GM12878 (cell line): Measurements from ENCODE around the gene LDLRAD3. TPM values are rescaled to one million over a fixed set of nuclear protein-coding genes. Genes with fewer than 3 reads are reported as not detected.

Experiments
- ATAC-seq: fragments of 200-7000 bp; cut with Tn5 transposase; 3 replicates; pipeline ENCODE4 v1.9.1; 2020; ENCODE audit warnings: mild to moderate bottlenecking, moderate library complexity
- BruUV-seq: library from RNA; stranded (reverse); fragments of 400-500 nt; replicated peaks from 2 replicates; lab custom pipeline; 2021; lab: Mats Ljungman, UMichigan
- CTCF ChIA-PET: fragments of 300-600 bp; sonication (Branson Sonifier 250); formaldehyde crosslinking; extraction: SDS; loops from one replicate; lab custom pipeline; 2021; ENCODE audit warnings: inconsistent platforms; lab: Yijun Ruan, JAX
- POLR2A ChIA-PET: fragments of 350-600 bp; formaldehyde crosslinking; extraction: SDS; loops from one replicate; lab custom pipeline; 2021; ENCODE audit warnings: inconsistent platforms; lab: Charles Lee
- RAD21 ChIA-PET: fragments of 300-600 bp; sonication (Branson Sonifier 250); formaldehyde crosslinking; loops from one replicate; lab custom pipeline; 2023; ENCODE audit warnings: antibody characterized with exemption; ENCODE audit not compliant: unreplicated experiment; lab: Charles Lee
- SMC1A ChIA-PET: fragments of 300-600 bp; sonication (Branson Sonifier 250); formaldehyde crosslinking; loops from one replicate; lab custom pipeline; 2023; ENCODE audit not compliant: unreplicated experiment, uncharacterized antibody; lab: Charles Lee
- DNase-seq: peaks from one replicate; pipeline ENCODE4 v3.0.0-alpha.2; 2011; ENCODE audit warnings: low read depth, low spot score
- FAIRE-seq: peaks from 3 replicates; lab custom pipeline; 2011; peaks lifted over from hg19 to GRCh38; lab: Jason Lieb, UNC
- H2AFZ ChIP-seq: 2 replicates; pipeline ENCODE4 v1.6.0; 2011; ENCODE audit warnings: low read depth, low read length, control low read depth; ENCODE audit not compliant: control insufficient read depth
- H3K27ac ChIP-seq: 2 replicates; pipeline ENCODE4 v1.5.1; 2011; ENCODE audit warnings: control low read depth; ENCODE audit not compliant: control insufficient read depth, insufficient read depth
- H3K27me3 ChIP-seq, 2 experiments: replicated peaks in 1 of 2; 2 replicates each; pipeline versions ENCODE4 v1.6.0 to v1.6.1; 2011; ENCODE audit warnings: low read length in 1 of 2; ENCODE audit not compliant: control insufficient read depth in 2 of 2, insufficient read depth in 2 of 2
- H3K36me3 ChIP-seq, 2 experiments: 2 replicates each; pipeline ENCODE4 v1.5.1; 2011; ENCODE audit warnings: low read length in 1 of 2; ENCODE audit not compliant: control insufficient read depth in 2 of 2, insufficient read depth in 2 of 2
- H3K4me1 ChIP-seq: 2 replicates; pipeline ENCODE4 v1.6.1; 2011; ENCODE audit warnings: mild to moderate bottlenecking, low read length, moderate library complexity, mixed read lengths; ENCODE audit not compliant: control insufficient read depth, insufficient read depth
- H3K4me2 ChIP-seq: 2 replicates; pipeline ENCODE4 v1.6.0; 2011; ENCODE audit warnings: control low read depth; ENCODE audit not compliant: control insufficient read depth, insufficient read depth
- H3K4me3 ChIP-seq: fragments of 200-600 bp; sonication (generic); 2 replicates; pipeline ENCODE4 v1.5.1; 2016
- H3K79me2 ChIP-seq: 2 replicates; pipeline ENCODE4 v1.6.0; 2011; ENCODE audit warnings: low read length; ENCODE audit not compliant: control insufficient read depth, insufficient read depth
- H3K9ac ChIP-seq: 2 replicates; pipeline ENCODE4 v1.8.0; 2011; ENCODE audit warnings: low read length, control low read depth, mixed read lengths; ENCODE audit not compliant: control insufficient read depth, insufficient read depth
- H3K9me3 ChIP-seq: replicated peaks from 3 replicates; pipeline ENCODE4 v1.5.1; 2011; ENCODE audit warnings: mild to moderate bottlenecking, low read length; ENCODE audit not compliant: control insufficient read depth, insufficient read depth
- H4K20me1 ChIP-seq: 2 replicates; pipeline ENCODE4 v1.6.0; 2011; ENCODE audit not compliant: control insufficient read depth, insufficient read depth
- ASH2L ChIP-seq: fragments of 300-600, 200-600 bp; sonication (generic); IDR thresholded peaks from 2 replicates; pipeline ENCODE4 v1.6.1; 2017; ENCODE audit warnings: low read depth, mild to moderate bottlenecking, borderline replicate concordance
- ATF7 ChIP-seq: fragments of 450-650 bp; IDR thresholded peaks from 2 replicates; pipeline ENCODE4 v1.6.1; 2016; ENCODE audit warnings: low read depth, mild to moderate bottlenecking
- FOXK2 ChIP-seq: fragments of 450-650 bp; IDR thresholded peaks from 2 replicates; pipeline ENCODE4 v1.6.1; 2017; ENCODE audit warnings: mild to moderate bottlenecking, moderate library complexity
- JUND ChIP-seq: IDR thresholded peaks from 2 replicates; pipeline ENCODE4 v1.6.1; 2012; ENCODE audit warnings: low read depth, mild to moderate bottlenecking, low read length, improper control_type of control experiment, moderate library complexity
- PAX5 ChIP-seq: IDR thresholded peaks from 2 replicates; pipeline ENCODE4 v1.6.1; 2011; ENCODE audit warnings: low read depth, low read length, borderline replicate concordance
- RUNX3 ChIP-seq: IDR thresholded peaks from 2 replicates; pipeline ENCODE4 v1.6.1; 2012; ENCODE audit warnings: low read length, inconsistent platforms
- SMARCA5 ChIP-seq: fragments of 450-650 bp; IDR thresholded peaks from 2 replicates; pipeline ENCODE4 v1.6.1; 2017; ENCODE audit warnings: mild to moderate bottlenecking
- SMC3 ChIP-seq: IDR thresholded peaks from 2 replicates; pipeline ENCODE4 v1.6.1; 2011; ENCODE audit warnings: low read length, improper control_type of control experiment, borderline replicate concordance
- SRF ChIP-seq, 2 experiments: IDR thresholded peaks; 2 replicates each; pipeline ENCODE4 v1.6.1; 2011; ENCODE audit warnings: low read depth in 2 of 2, low read length in 2 of 2, mild to moderate bottlenecking in 1 of 2, moderate library complexity in 1 of 2
- STAT1 ChIP-seq: fragments of 450-650 bp; conservative IDR thresholded peaks from 2 replicates; pipeline ENCODE4 v1.6.1; 2014; ENCODE audit warnings: antibody characterized with exemption, mild to moderate bottlenecking
- ZBED1 ChIP-seq: IDR thresholded peaks from 2 replicates; pipeline ENCODE4 v1.6.1; 2016; ENCODE audit warnings: borderline replicate concordance
- ZNF384 ChIP-seq: IDR thresholded peaks from 2 replicates; pipeline ENCODE4 v1.6.1; 2012; ENCODE audit warnings: low read depth, mild to moderate bottlenecking, low read length, improper control_type of control experiment, borderline replicate concordance
- WGBS: methylation state at CpG from one replicate; pipeline ENCODE4 v1.1.6; 2016; ENCODE audit warnings: low lambda C conversion rate; ENCODE audit not compliant: insufficient replicate concordance, insufficient coverage; ENCODE audit errors: missing lambda C conversion rate; 5-methylcytosine and 5-hydroxymethylcytosine counted together
- in situ Hi-C: fragments of 300-500 bp; cut with MboI; formaldehyde crosslinking; loops from 9 replicates; pipeline ENCODE4 v1.14.3; 2018; ENCODE audit warnings: mixed read lengths
- intact Hi-C: fragments of 100-400 bp; cut with micrococcal nuclease; formaldehyde crosslinking; loops from one replicate; pipeline ENCODE4 v1.14.2; 2022; ENCODE audit not compliant: unreplicated experiment
- polyA plus RNA-seq, 11 experiments: library from polyadenylated mRNA; depleted of rRNA in 4 of 11; unstranded in 6 of 11; stranded (reverse) in 5 of 11; fragments of >200 nt; fragmentation: Nextera tagmentation in 4 of 11; fragmentation: Illumina TruSeq in 1 of 11; extraction: Ambion mirVana in 4 of 11; extraction: Trizol in 1 of 11; gene quantifications; 1 replicate in 1 of 11; 2 replicates in 10 of 11; pipeline versions ENCODE4 v1.2.1 to v1.2.3, GENCODE V29; 2011 to 2016; ENCODE audit warnings: inconsistent platforms in 2 of 11, missing spikeins in 2 of 11, low read depth in 1 of 11
- total RNA-seq, 4 experiments: library from RNA; depleted of rRNA in 3 of 4; stranded (reverse); fragments of >200 nt in 3 of 4; fragmentation: Illumina TruSeq in 1 of 4; extraction: Trizol in 1 of 4; gene quantifications; 2 replicates each; pipeline versions ENCODE4 v1.2.1 to v1.2.3, GENCODE V29; 2013 to 2021
- TF ChIP-seq, protein P1 (sequence below): fragments of 450-650 bp; IDR thresholded peaks from 2 replicates; pipeline ENCODE4 v1.6.1; 2017; ENCODE audit warnings: mild to moderate bottlenecking, moderate library complexity

The LDLRAD3 gene
- total and polyA plus RNA-seq, 10 of the 15 experiments (the other 5 are each of a cell fraction or from before 2014, with no cell fraction given) = 2.5 to 17.2 (median 10.7) TPM

DNA sequence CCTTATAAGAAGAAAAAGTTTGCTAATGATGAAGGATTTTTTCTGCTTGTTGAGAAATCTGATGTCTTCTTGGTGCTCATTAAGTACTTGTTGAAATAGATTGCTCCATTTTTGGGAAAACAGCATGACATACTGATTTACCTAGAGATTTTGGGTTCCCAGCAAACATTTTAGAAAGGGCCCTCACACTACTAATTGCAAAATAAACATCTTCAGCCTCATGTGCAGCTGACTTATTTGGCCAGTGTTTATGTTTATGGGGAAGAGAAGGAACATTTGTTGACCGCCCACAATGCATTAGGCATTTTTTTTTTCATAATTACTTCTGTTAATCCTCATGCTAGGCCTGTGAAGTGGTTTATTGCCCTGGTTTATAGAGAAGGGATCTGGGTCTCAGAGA lies 40.1 kb downstream of the LDLRAD3 start:
- H3K79me2 ChIP-seq = no peaks in the 10 kb centered on the region
- H3K4me3 ChIP-seq = no peak overlapping the region
- no TSS peak for BruUV-seq
- H3K9me3 ChIP-seq = no peaks in the 10 kb centered on the region; the same call in 2 of the 3 replicates
- TF ChIP-seq, protein P1, sequence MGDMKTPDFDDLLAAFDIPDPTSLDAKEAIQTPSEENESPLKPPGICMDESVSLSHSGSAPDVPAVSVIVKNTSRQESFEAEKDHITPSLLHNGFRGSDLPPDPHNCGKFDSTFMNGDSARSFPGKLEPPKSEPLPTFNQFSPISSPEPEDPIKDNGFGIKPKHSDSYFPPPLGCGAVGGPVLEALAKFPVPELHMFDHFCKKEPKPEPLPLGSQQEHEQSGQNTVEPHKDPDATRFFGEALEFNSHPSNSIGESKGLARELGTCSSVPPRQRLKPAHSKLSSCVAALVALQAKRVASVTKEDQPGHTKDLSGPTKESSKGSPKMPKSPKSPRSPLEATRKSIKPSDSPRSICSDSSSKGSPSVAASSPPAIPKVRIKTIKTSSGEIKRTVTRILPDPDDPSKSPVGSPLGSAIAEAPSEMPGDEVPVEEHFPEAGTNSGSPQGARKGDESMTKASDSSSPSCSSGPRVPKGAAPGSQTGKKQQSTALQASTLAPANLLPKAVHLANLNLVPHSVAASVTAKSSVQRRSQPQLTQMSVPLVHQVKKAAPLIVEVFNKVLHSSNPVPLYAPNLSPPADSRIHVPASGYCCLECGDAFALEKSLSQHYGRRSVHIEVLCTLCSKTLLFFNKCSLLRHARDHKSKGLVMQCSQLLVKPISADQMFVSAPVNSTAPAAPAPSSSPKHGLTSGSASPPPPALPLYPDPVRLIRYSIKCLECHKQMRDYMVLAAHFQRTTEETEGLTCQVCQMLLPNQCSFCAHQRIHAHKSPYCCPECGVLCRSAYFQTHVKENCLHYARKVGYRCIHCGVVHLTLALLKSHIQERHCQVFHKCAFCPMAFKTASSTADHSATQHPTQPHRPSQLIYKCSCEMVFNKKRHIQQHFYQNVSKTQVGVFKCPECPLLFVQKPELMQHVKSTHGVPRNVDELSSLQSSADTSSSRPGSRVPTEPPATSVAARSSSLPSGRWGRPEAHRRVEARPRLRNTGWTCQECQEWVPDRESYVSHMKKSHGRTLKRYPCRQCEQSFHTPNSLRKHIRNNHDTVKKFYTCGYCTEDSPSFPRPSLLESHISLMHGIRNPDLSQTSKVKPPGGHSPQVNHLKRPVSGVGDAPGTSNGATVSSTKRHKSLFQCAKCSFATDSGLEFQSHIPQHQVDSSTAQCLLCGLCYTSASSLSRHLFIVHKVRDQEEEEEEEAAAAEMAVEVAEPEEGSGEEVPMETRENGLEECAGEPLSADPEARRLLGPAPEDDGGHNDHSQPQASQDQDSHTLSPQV = no peak
- TF ChIP-seq ZNF384 (no peak), SMC3 (no peak), SRF (IDR thresholded peaks at IDR 0.05; ENCODE audit: low read depth in 2 of 2, low read length in 2 of 2) (no peak), ZBED1 (no peak), JUND (no peak), RUNX3 (no peak), ASH2L (no peak), SMARCA5 (no peak), ATF7 (no peak), PAX5 (no peak), STAT1 (no peak), FOXK2 (no peak)
- H3K9ac ChIP-seq = no peak overlapping the region
- no peaks in the 10 kb centered on the region for H3K36me3 ChIP-seq
- H4K20me1 ChIP-seq = no peaks in the 10 kb centered on the region
- 28% methylated on average over 1 of the region's 1 CpG for WGBS
- H3K4me2 ChIP-seq = no peak overlapping the region
- CTCF ChIA-PET = no interaction called here
- peaks cover 6% of the 10 kb centered on the region; the same call in 1 of the 2 replicates for H3K4me1 ChIP-seq
- FAIRE-seq (no peak), ATAC-seq (no peak), DNase-seq (no peak)
- intact Hi-C loops = no loop called here
- POLR2A ChIA-PET = no interaction called here
- in situ Hi-C loops = no loop called here
- RAD21 ChIA-PET = no interaction called here
- SMC1A ChIA-PET = no interaction called here
- no peak overlapping the region for H3K27ac ChIP-seq
- no peaks in the 10 kb centered on the region for H3K27me3 ChIP-seq
- no peak overlapping the region for H2AFZ ChIP-seq
